Activated naive CD4-positive, alpha-beta T cell treated with anti-CD3 and anti-CD28 coated beads, Interleukin-2, amount 50 U/mL, for 24 hours (primary cell): ENCODE results near the gene COL4A4.

Experiments used
- H3K27ac Mint-ChIP-seq: one replicate; pipeline ENCODE4 v1.8.0; 2021; ENCODE audit warnings: mild to moderate bottlenecking, mixed read lengths
- H3K27me3 Mint-ChIP-seq: one replicate; pipeline ENCODE4 v1.8.0; 2021; ENCODE audit warnings: mixed read lengths
- H3K36me3 Mint-ChIP-seq: one replicate; pipeline ENCODE4 v1.8.0; 2021; ENCODE audit warnings: mixed read lengths
- H3K4me1 Mint-ChIP-seq: one replicate; pipeline ENCODE4 v1.8.0; 2021; ENCODE audit warnings: mixed read lengths
- H3K4me3 Mint-ChIP-seq: one replicate; pipeline ENCODE4 v1.8.0; 2021; ENCODE audit warnings: mild to moderate bottlenecking, mixed read lengths
- H3K9me3 Mint-ChIP-seq: one replicate; pipeline ENCODE4 v1.8.0; 2021; ENCODE audit warnings: mixed read lengths

The COL4A4 gene

GRCh38 chr2:226999661-227000060, 164.3 kb downstream of the COL4A4 start:
- Mint-ChIP-seq H3K4me3 (no peak overlapping the region), H3K4me1 (peaks cover 7% of the 10 kb centered on the region), H3K36me3 (peaks cover 44% of the 10 kb centered on the region), H3K27me3 (no peaks in the 10 kb centered on the region), H3K9me3 (no peaks in the 10 kb centered on the region), H3K27ac (no peak overlapping the region)

GRCh38 chr2:226995625-226996041, 168.4 kb downstream of the COL4A4 start:
- Mint-ChIP-seq H3K27me3 (no peaks in the 10 kb centered on the region), H3K4me1 (peaks cover 8% of the 10 kb centered on the region), H3K27ac (no peak overlapping the region), H3K36me3 (peaks cover 43% of the 10 kb centered on the region), H3K9me3 (no peaks in the 10 kb centered on the region), H3K4me3 (no peak overlapping the region)

- H3K27me3 Mint-ChIP-seq = no peaks in the 10 kb centered on the region
- H3K9me3 Mint-ChIP-seq = no peaks in the 10 kb centered on the region
- H3K36me3 Mint-ChIP-seq = peaks cover 36% of the 10 kb centered on the region
- no peak overlapping the region for H3K4me3 Mint-ChIP-seq
- H3K27ac Mint-ChIP-seq = peak overlapping the region; percentile 19
- H3K4me1 Mint-ChIP-seq = peaks cover 8% of the 10 kb centered on the region
These were observed 169.2 kb downstream of the COL4A4 start for GRCh38 chr2:226994775-226995174.

- Mint-ChIP-seq H3K9me3 (no peaks in the 10 kb centered on the region), H3K36me3 (peaks cover 27% of the 10 kb centered on the region), H3K4me3 (no peak overlapping the region), H3K27me3 (no peaks in the 10 kb centered on the region), H3K4me1 (peaks cover 8% of the 10 kb centered on the region), H3K27ac (no peak overlapping the region)
These were observed 170.8 kb downstream of the COL4A4 start for GRCh38 chr2:226993171-226993570.

GRCh38 chr2:226991663-226992062, 172.3 kb downstream of the COL4A4 start:
- H3K4me3 Mint-ChIP-seq = no peak overlapping the region
- H3K9me3 Mint-ChIP-seq = no peaks in the 10 kb centered on the region
- peaks cover 24% of the 10 kb centered on the region for H3K36me3 Mint-ChIP-seq
- H3K27me3 Mint-ChIP-seq = no peaks in the 10 kb centered on the region
- H3K4me1 Mint-ChIP-seq = peaks cover 8% of the 10 kb centered on the region
- H3K27ac Mint-ChIP-seq = no peak overlapping the region

GRCh38 chr2:226985583-226985946, 178.4 kb downstream of the COL4A4 start:
- Mint-ChIP-seq H3K9me3 (no peaks in the 10 kb centered on the region), H3K27ac (no peak overlapping the region), H3K4me1 (peaks cover 23% of the 10 kb centered on the region), H3K27me3 (no peaks in the 10 kb centered on the region), H3K36me3 (peaks cover 6% of the 10 kb centered on the region), H3K4me3 (no peak overlapping the region)

GRCh38 chr2:226984750-226985582, 179.0 kb downstream of the COL4A4 start:
- no peak overlapping the region for H3K27ac Mint-ChIP-seq
- H3K9me3 Mint-ChIP-seq = no peaks in the 10 kb centered on the region
- H3K4me1 Mint-ChIP-seq = peaks cover 23% of the 10 kb centered on the region
- peaks cover 6% of the 10 kb centered on the region for H3K36me3 Mint-ChIP-seq
- H3K4me3 Mint-ChIP-seq = no peak overlapping the region
- H3K27me3 Mint-ChIP-seq = no peaks in the 10 kb centered on the region

- Mint-ChIP-seq H3K9me3 (no peaks in the 10 kb centered on the region), H3K4me3 (no peak overlapping the region), H3K27me3 (no peaks in the 10 kb centered on the region), H3K27ac (no peak overlapping the region), H3K4me1 (peaks cover 23% of the 10 kb centered on the region), H3K36me3 (peaks cover 4% of the 10 kb centered on the region)
These were observed 179.9 kb downstream of the COL4A4 start for GRCh38 chr2:226983895-226984749.

GRCh38 chr2:226981791-226982326, 182.1 kb downstream of the COL4A4 start:
- H3K27ac Mint-ChIP-seq = no peak overlapping the region
- H3K27me3 Mint-ChIP-seq = no peaks in the 10 kb centered on the region

GRCh38 chr2:226979004-226979403, 185.0 kb downstream of the COL4A4 start:
- Mint-ChIP-seq H3K27ac (no peak overlapping the region), H3K9me3 (no peaks in the 10 kb centered on the region), H3K36me3 (peaks cover 7% of the 10 kb centered on the region), H3K4me3 (no peak overlapping the region), H3K4me1 (peaks cover 26% of the 10 kb centered on the region), H3K27me3 (no peaks in the 10 kb centered on the region)

More at GRCh38 chr2:226981791-226982326, 182.1 kb downstream of the COL4A4 start:
- H3K4me1 Mint-ChIP-seq = peaks cover 33% of the 10 kb centered on the region
- peaks cover 7% of the 10 kb centered on the region for H3K36me3 Mint-ChIP-seq
- no peak overlapping the region for H3K4me3 Mint-ChIP-seq
- no peaks in the 10 kb centered on the region for H3K9me3 Mint-ChIP-seq

- H3K9me3 Mint-ChIP-seq = no peaks in the 10 kb centered on the region
- H3K36me3 Mint-ChIP-seq = peaks cover 11% of the 10 kb centered on the region
- peaks cover 22% of the 10 kb centered on the region for H3K4me1 Mint-ChIP-seq
- H3K27me3 Mint-ChIP-seq = no peaks in the 10 kb centered on the region
- no peak overlapping the region for H3K4me3 Mint-ChIP-seq
- H3K27ac Mint-ChIP-seq = no peak overlapping the region
These were observed 185.7 kb downstream of the COL4A4 start for GRCh38 chr2:226978300-226978699.

- Mint-ChIP-seq H3K27me3 (no peaks in the 10 kb centered on the region), H3K4me3 (no peak overlapping the region), H3K27ac (no peak overlapping the region), H3K4me1 (peaks cover 23% of the 10 kb centered on the region), H3K36me3 (peaks cover 11% of the 10 kb centered on the region), H3K9me3 (no peaks in the 10 kb centered on the region)
These were observed 186.2 kb downstream of the COL4A4 start for GRCh38 chr2:226977775-226978190.

- Mint-ChIP-seq H3K4me1 (peaks cover 47% of the 10 kb centered on the region), H3K9me3 (no peaks in the 10 kb centered on the region), H3K4me3 (no peak overlapping the region), H3K36me3 (peaks cover 15% of the 10 kb centered on the region), H3K27ac (no peak overlapping the region), H3K27me3 (no peaks in the 10 kb centered on the region)
These were observed 190.2 kb downstream of the COL4A4 start for GRCh38 chr2:226973816-226974215.

- no peaks in the 10 kb centered on the region for H3K9me3 Mint-ChIP-seq
- H3K27ac Mint-ChIP-seq = peak overlapping the region; percentile 15
- H3K4me1 Mint-ChIP-seq = peaks cover 38% of the 10 kb centered on the region
- no peaks in the 10 kb centered on the region for H3K27me3 Mint-ChIP-seq
- H3K36me3 Mint-ChIP-seq = peaks cover 13% of the 10 kb centered on the region
- no peak overlapping the region for H3K4me3 Mint-ChIP-seq
These were observed 192.2 kb downstream of the COL4A4 start for GRCh38 chr2:226971770-226972169.

- Mint-ChIP-seq H3K4me3 (peak overlapping the region; percentile 53), H3K36me3 (peaks cover 12% of the 10 kb centered on the region), H3K27me3 (no peaks in the 10 kb centered on the region), H3K27ac (peak overlapping the region; percentile 81), H3K4me1 (peaks cover 32% of the 10 kb centered on the region), H3K9me3 (no peaks in the 10 kb centered on the region)
These were observed 192.9 kb downstream of the COL4A4 start for GRCh38 chr2:226971084-226971483.

- H3K36me3 Mint-ChIP-seq = peaks cover 12% of the 10 kb centered on the region
- H3K27ac Mint-ChIP-seq = no peak overlapping the region
- H3K9me3 Mint-ChIP-seq = no peaks in the 10 kb centered on the region
- H3K27me3 Mint-ChIP-seq = no peaks in the 10 kb centered on the region
- H3K4me3 Mint-ChIP-seq = peak overlapping the region; percentile 53
- peaks cover 32% of the 10 kb centered on the region for H3K4me1 Mint-ChIP-seq
These were observed 193.6 kb downstream of the COL4A4 start for GRCh38 chr2:226970362-226970761.
